Testis (tissue), 3 donors: ENCODE measurements around the gene NTMT1. TPM values are rescaled to one million over a fixed set of nuclear protein-coding genes. Genes with fewer than 3 reads are reported as not detected.

ENCODE experiments used
- DNase-seq: peaks from one replicate; pipeline ENCODE4 v3.0.0-alpha.2; 2019
- H3K27ac ChIP-seq, 2 donors: fragments of 200-600 bp; sonication (generic); one replicate each; pipeline ENCODE4 v1.5.1; 2019
- H3K27me3 ChIP-seq: fragments of 200-600 bp; sonication (generic); one replicate; pipeline ENCODE4 v1.5.1; 2019
- H3K36me3 ChIP-seq: fragments of 200-600 bp; sonication (generic); one replicate; pipeline ENCODE4 v1.5.1; 2017; ENCODE audit warnings: low read depth; ENCODE audit errors: missing control alignments
- H3K4me1 ChIP-seq: fragments of 200-600 bp; sonication (generic); one replicate; pipeline ENCODE4 v1.5.1; 2019
- H3K4me3 ChIP-seq, 2 donors: fragments of 200-600 bp; sonication (generic); one replicate each; pipeline ENCODE4 v1.5.1; 2017 to 2019
- H3K9me3 ChIP-seq: fragments of 200-600 bp; sonication (generic); one replicate; pipeline ENCODE4 v1.5.1; 2017
- CTCF ChIP-seq, 3 experiments: fragments of 450-650 bp in 2 of 3; fragments of 200-600 bp in 1 of 3; sonication (generic) in 1 of 3; IDR thresholded peaks; one replicate each; pipeline ENCODE4 v1.5.1; 2016 to 2019; ENCODE audit warnings: antibody characterized with exemption in 3 of 3, mild to moderate bottlenecking in 2 of 3, moderate library complexity in 1 of 3
- POLR2A ChIP-seq: fragments of 450-650 bp; IDR thresholded peaks from one replicate; pipeline ENCODE4 v1.6.1; 2017; ENCODE audit warnings: antibody characterized with exemption, mild to moderate bottlenecking, moderate library complexity
- WGBS, 2 donors: methylation state at CpG; one replicate each; pipeline ENCODE4 v1.1.5; 2018; 5-methylcytosine and 5-hydroxymethylcytosine counted together
- intact Hi-C: fragments of 100-400 bp; cut with DNase I; formaldehyde crosslinking; loops from one replicate; pipeline ENCODE4 v1.15.1; 2023; ENCODE audit warnings: low total_unique reads
- polyA plus RNA-seq: library from polyadenylated mRNA; stranded (reverse); fragments of 350-450 nt; fragmentation: Illumina TruSeq; extraction: RNeasy Lipid Tissue Mini Kit (QIAGEN cat#74804); gene quantifications from one replicate; pipeline ENCODE4 v1.2.3, GENCODE V29; 2014; ENCODE audit warnings: low read depth, low replicate concordance; ENCODE audit not compliant: insufficient read depth
- total RNA-seq, 2 donors: library from RNA; depleted of rRNA; stranded (reverse); fragments of >200 nt; gene quantifications; one replicate each; pipeline ENCODE4 v1.2.3, GENCODE V29; 2016

NTMT1 gene
- total and polyA plus RNA-seq, 3 donors from 2014 or later, result 71.8 to 189 (median 82.6) TPM

DNA sequence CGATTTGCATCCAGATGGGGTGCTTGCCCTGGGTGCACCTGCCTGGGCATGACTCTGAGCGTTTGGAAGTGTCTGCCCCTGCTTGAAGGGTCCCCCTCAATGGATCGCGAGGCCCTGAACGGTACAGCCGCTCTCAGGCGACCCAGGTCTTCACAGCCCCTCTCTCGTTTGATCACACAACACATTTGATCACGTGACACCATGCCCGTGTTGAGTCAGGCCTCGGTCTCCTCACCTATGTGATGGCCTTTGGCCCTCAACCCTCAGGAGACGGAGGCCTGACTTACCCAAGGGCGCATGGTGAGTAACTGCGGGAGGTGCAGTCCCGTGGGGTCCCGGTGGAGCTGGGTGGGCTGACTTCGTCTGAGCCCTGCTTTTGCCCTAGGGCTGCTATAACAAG is 18.9 kb downstream of the NTMT1 start:
- Histone ChIP-seq H3K9me3 (no peaks in the 10 kb centered on the region), H3K27ac (no peak overlapping the region), H3K4me1 (peaks cover 12% of the 10 kb centered on the region), H3K36me3 (no peaks in the 10 kb centered on the region), H3K27me3 (no peaks in the 10 kb centered on the region), H3K4me3 (no peak overlapping the region)
- intact Hi-C loops, result loop anchor here (5.0 kb wide), 1 partner anchor 137 kb away; no protein-coding TSS in a partner anchor
- TF ChIP-seq CTCF (IDR thresholded peaks at IDR 0.05), result no peak
- no peak for TF ChIP-seq POLR2A
- DNase-seq, result no peak
- 75 to 83% methylated on average over 11 to 17 of the region's 17 CpGs for WGBS, 2 donors

DNA sequence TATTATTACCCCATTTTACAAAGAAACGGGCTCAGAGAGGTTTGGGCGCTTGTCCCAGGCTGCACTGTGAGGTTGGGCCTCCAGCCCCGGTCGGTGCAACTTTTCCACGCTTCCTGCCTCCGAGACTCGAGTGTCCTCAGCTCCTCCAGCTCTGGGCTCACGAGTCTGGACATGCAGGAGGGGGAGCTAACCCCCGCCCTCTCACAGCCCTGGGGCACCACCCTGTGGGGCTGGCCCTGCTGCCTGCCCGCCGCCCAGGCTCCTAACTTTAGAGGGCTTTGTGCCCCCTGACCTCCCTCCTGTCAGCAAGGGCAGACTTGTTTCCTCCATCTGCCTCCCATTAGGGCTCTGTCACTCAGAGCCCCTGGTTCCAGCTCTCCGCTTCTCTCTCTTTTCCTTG is 20.3 kb downstream of the NTMT1 start:
- Histone ChIP-seq H3K9me3 (no peaks in the 10 kb centered on the region), H3K27ac (no peak overlapping the region), H3K4me1 (no peaks in the 10 kb centered on the region), H3K36me3 (no peaks in the 10 kb centered on the region), H3K4me3 (no peak overlapping the region), H3K27me3 (no peaks in the 10 kb centered on the region)
- TF ChIP-seq POLR2A (no peak), CTCF (IDR thresholded peaks at IDR 0.05) (no peak)
- WGBS, 2 donors, result 88 to 90% methylated on average over 11 to 12 of the region's 12 CpGs
- DNase-seq, result no peak
- intact Hi-C loops, result loop anchor here (5.0 kb wide), 1 partner anchor 136 kb away; no protein-coding TSS in a partner anchor

DNA sequence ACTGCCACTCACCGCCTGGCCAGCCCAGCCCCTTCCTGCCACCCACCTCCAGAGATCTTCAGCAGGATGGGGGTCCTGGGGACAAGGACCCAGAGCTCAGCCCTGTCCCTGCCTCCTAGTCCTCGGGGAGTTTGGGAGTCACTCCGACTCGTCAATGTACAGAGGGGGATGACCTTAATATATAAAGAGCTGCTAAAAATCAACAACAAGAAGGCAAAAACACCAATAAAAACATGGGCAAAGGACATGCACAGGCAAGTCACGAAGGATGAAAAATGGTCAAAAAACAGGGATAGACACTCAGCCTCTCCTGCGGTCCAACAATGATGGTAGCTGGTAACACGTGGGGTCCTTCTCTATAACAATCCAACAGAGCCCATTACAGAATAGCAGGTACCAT is 20.7 kb downstream of the NTMT1 start:
- DNase-seq, result no peak
- Histone ChIP-seq H3K4me1 (no peaks in the 10 kb centered on the region), H3K27ac (no peak overlapping the region), H3K27me3 (no peaks in the 10 kb centered on the region), H3K36me3 (no peaks in the 10 kb centered on the region), H3K9me3 (no peaks in the 10 kb centered on the region), H3K4me3 (no peak overlapping the region)
- TF ChIP-seq CTCF (IDR thresholded peaks at IDR 0.05) (no peak), POLR2A (no peak)
- intact Hi-C loops, result loop anchor here (5.0 kb wide), 1 partner anchor 136 kb away; no protein-coding TSS in a partner anchor
- 94 to 96% methylated on average over 7 of the region's 7 CpGs for WGBS, 2 donors

- Histone ChIP-seq H3K4me1 (no peaks in the 10 kb centered on the region), H3K4me3 (no peak overlapping the region), H3K36me3 (no peaks in the 10 kb centered on the region), H3K27ac (no peak overlapping the region), H3K9me3 (no peaks in the 10 kb centered on the region), H3K27me3 (no peaks in the 10 kb centered on the region)
- intact Hi-C loops, result loop anchor here (5.0 kb wide), 1 partner anchor 135 kb away; no protein-coding TSS in a partner anchor
- no peak for DNase-seq
- WGBS, 2 donors, result 82% methylated on average over 10 of the region's 10 CpGs
- TF ChIP-seq POLR2A, result no peak
- TF ChIP-seq CTCF (IDR thresholded peaks at IDR 0.05), result no peak
Measured at GRCh38 chr9:129647635-129648034, 21.7 kb downstream of the NTMT1 start.

DNA sequence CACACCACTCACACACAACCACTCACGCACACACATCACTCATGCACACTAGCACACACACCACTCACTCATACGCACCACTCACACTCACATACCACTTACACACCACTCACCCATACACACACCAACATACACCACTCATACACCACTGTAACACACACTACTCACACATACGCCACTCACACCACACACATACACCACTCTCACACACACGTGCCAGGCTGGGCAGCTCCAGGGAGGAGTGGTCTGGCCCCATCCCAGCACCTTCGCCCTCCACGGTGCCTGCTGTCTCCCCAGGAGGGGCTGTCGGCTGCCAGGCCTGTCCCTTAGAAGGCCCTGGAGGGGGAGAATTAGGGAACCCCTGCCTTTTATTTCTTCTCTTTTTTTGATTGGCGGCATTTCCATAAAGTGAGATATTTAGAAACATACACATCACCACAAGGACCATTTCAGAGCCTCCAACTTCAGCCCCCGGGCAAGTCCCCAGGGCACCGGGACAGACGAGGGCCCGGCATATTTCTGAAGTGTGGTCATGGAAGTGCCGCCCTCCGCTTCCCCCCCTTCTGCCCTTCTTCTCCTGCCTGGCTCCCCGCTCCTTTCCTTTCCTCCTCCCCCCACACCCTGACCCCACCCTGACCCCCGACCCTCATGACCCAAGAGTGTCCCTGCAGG is 22.3 kb downstream of the NTMT1 start:
- TF ChIP-seq CTCF (IDR thresholded peaks at IDR 0.05), result no peak
- no peak for TF ChIP-seq POLR2A

More for the DNA sequence above, 22.3 kb downstream of the NTMT1 start:
- Histone ChIP-seq H3K27me3 (no peaks in the 10 kb centered on the region), H3K4me1 (no peaks in the 10 kb centered on the region), H3K9me3 (no peaks in the 10 kb centered on the region), H3K27ac (no peak overlapping the region), H3K36me3 (no peaks in the 10 kb centered on the region), H3K4me3 (no peak overlapping the region)
- 77 to 78% methylated on average over 16 of the region's 16 CpGs for WGBS, 2 donors
- no peak for DNase-seq
- intact Hi-C loops, result loop anchor here (5.0 kb wide), 1 partner anchor 134 kb away; no protein-coding TSS in a partner anchor
